ENCODE measurements around the gene GNAT2.
"Not testable (repeated sequence)": the region's sequence is repeated elsewhere in the genome, so short reads cannot be mapped to it uniquely, and the experiment has no call there.

The GNAT2 gene

GRCh38 chr1:109619576-109620400, at the start of gene GNAT2, which contains the start of gene AMPD2:
GNAT2 (minus strand) TSS chr1:109619616; CDS start chr1:109612870, 6,746 bp downstream.
AMPD2 (plus strand) TSS chr1:109619837; CDS start chr1:109621176, 1,339 bp downstream.
- H3K4me3 ChIP-seq (replicated peaks; ENCODE audit: low read depth, low read length), result peak within 1 kb of the TSS; percentile 73
- H3K36me3 ChIP-seq (ENCODE audit: control insufficient read depth, insufficient read depth, low read length), result no peaks in the 10 kb centered on the region
- peak; percentile 84 for DNase-seq (ENCODE audit: extremely low read depth, insufficient read length)
- no peaks in the 10 kb centered on the region for H3K27me3 ChIP-seq (replicated peaks; ENCODE audit: control insufficient read depth, insufficient read depth, low read length)
- no peak for TF ChIP-seq CTCF (IDR thresholded peaks at IDR 0.05; ENCODE audit: insufficient read depth, low read length, poor library complexity, severe bottlenecking)

- no peak for DNase-seq (ENCODE audit: extremely low read depth, insufficient read length)
- no peak for TF ChIP-seq CTCF (IDR thresholded peaks at IDR 0.05; ENCODE audit: insufficient read depth, low read length, poor library complexity, severe bottlenecking)
- no peaks in the 10 kb centered on the region for H3K36me3 ChIP-seq (ENCODE audit: control insufficient read depth, insufficient read depth, low read length)
- no peaks in the 10 kb centered on the region for H3K27me3 ChIP-seq (replicated peaks; ENCODE audit: control insufficient read depth, insufficient read depth, low read length)
- peak overlapping the region; percentile 48 for H3K4me3 ChIP-seq (replicated peaks; ENCODE audit: low read depth, low read length)
Observed at GRCh38 chr1:109668123-109668775, 48.8 kb upstream of the GNAT2 start.

DNA sequence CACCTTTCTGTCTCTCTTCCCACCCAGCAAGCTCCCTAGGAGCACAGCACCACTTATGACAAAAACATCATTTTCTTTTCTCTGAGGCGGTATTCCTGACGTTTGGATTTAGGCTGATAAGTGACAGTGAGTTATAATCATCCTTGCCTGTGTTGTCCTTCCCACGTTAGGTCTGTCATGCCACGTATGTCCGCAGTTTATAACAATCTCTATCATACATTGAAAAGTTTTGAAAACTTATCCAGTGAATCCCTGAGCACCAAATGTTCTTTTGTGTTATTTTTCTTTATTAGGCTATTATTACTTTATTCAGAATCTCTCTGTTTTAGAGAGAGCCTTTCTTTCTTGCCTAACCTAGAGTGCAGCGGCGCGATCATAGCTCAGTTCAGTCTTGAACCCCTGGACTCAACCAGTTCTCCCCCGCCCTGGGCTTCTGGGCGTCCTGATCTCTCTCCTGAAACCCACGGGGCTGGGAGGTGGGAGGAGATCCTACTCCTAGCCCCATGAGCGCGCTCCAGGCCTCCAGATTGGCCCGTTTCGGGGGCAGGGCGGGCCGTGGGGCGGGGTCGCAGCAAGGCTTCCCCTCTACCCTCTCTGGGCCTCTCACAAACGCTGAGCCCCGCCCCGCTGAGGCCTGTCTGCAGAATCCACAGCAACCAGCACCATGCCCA, 48.2 kb upstream of the GNAT2 start, which contains the start of gene GSTM2:
Gene GSTM2, plus strand, starts transcription at position 606 of the 671 bp plus-strand sequence. Its CDS starts 59 bp downstream, at position 665.
- Histone ChIP-seq H3K4me3 (replicated peaks; ENCODE audit: low read depth, low read length) (peak within 1 kb of the TSS; percentile 48), H3K27me3 (replicated peaks; ENCODE audit: control insufficient read depth, insufficient read depth, low read length) (no peaks in the 10 kb centered on the region), H3K36me3 (ENCODE audit: control insufficient read depth, insufficient read depth, low read length) (no peaks in the 10 kb centered on the region)
- peak; percentile 85 for DNase-seq (ENCODE audit: extremely low read depth, insufficient read length)
- TF ChIP-seq CTCF (IDR thresholded peaks at IDR 0.05; ENCODE audit: insufficient read depth, low read length, poor library complexity, severe bottlenecking), result no peak

GRCh38 chr1:109664671-109665070, 45.3 kb upstream of the GNAT2 start:
- no peaks in the 10 kb centered on the region; the same call in none of the 2 replicates for H3K36me3 ChIP-seq (ENCODE audit: control insufficient read depth, insufficient read depth, low read length)
- DNase-seq (ENCODE audit: extremely low read depth, insufficient read length), result no peak
- H3K4me3 ChIP-seq (replicated peaks; ENCODE audit: low read depth, low read length), result no peak overlapping the region
- TF ChIP-seq CTCF (IDR thresholded peaks at IDR 0.05; ENCODE audit: insufficient read depth, low read length, poor library complexity, severe bottlenecking), result no peak
- no peaks in the 10 kb centered on the region for H3K27me3 ChIP-seq (replicated peaks; ENCODE audit: control insufficient read depth, insufficient read depth, low read length)

DNA sequence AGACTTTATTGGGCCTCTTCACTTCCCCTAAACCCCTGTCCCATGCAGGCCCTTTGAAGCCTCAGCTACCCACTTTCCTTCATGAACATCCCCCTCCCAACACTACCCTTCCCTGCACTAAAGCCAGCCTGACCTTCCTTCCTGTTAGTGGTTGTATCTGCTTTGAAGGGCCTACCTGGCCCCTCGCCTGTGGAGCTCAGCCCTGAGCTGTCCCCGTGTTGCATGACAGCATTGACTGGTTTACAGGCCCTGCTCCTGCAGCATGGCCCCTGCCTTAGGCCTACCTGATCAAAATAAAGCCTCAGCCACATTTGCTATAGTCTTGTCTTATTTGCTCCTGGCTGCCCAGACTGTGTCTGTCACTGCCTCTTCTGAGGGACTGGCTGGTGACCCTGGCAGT, 42.0 kb upstream of the GNAT2 start:
- Histone ChIP-seq H3K4me3 (replicated peaks; ENCODE audit: low read depth, low read length) (no peak overlapping the region), H3K27me3 (replicated peaks; ENCODE audit: control insufficient read depth, insufficient read depth, low read length) (no peaks in the 10 kb centered on the region), H3K36me3 (ENCODE audit: control insufficient read depth, insufficient read depth, low read length) (no peaks in the 10 kb centered on the region; the same call in none of the 2 replicates)
- no peak for DNase-seq (ENCODE audit: extremely low read depth, insufficient read length)
- no peak for TF ChIP-seq CTCF (IDR thresholded peaks at IDR 0.05; ENCODE audit: insufficient read depth, low read length, poor library complexity, severe bottlenecking)

DNA sequence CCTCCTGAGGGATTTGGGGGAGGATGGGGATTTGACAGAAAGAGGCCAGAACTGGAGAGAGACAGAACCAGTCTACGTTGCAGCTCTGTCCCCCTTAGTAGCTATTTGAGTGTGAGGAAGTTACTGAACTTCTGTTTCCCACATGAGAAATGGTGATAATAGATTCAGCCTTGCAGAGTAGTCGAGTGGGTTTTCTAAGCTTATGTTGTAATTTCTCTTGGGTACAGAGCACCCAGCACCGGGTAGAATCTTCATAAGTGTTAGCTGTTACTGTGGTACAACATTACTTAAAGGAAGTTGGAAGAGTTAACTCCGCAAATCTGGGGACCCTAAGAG, 41.2 kb upstream of the GNAT2 start:
- H3K27me3 ChIP-seq (replicated peaks; ENCODE audit: control insufficient read depth, insufficient read depth, low read length); DNase-seq (ENCODE audit: extremely low read depth, insufficient read length); H3K36me3 ChIP-seq (ENCODE audit: control insufficient read depth, insufficient read depth, low read length); H3K4me3 ChIP-seq (replicated peaks; ENCODE audit: low read depth, low read length): not testable (repeated sequence)
